K562 (cell line): ENCODE results near the gene ASCC3. TPM values are rescaled to one million over a fixed set of nuclear protein-coding genes. Genes with fewer than 3 reads are reported as not detected.

Source experiments
- ATAC-seq: fragments of 200-7000 bp; cut with Tn5 transposase; 3 replicates; pipeline ENCODE4 v1.9.1; 2020; ENCODE audit warnings: moderate library complexity
- BruUV-seq: library from RNA; stranded (reverse); fragments of 400-500 nt; replicated peaks from 2 replicates; lab custom pipeline; 2021; lab: Mats Ljungman, UMichigan
- CTCF ChIA-PET: fragments of 300-600 bp; formaldehyde crosslinking; extraction: SDS; loops from one replicate; lab custom pipeline; 2021; ENCODE audit warnings: low intra/inter-chr PET ratio; lab: Yijun Ruan, JAX
- POLR2A ChIA-PET: fragments of 300-600, 350-650 bp; sonication (Branson Sonifier 250); formaldehyde crosslinking; extraction: SDS; loops from one replicate; lab custom pipeline; 2021; ENCODE audit warnings: antibody characterized with exemption, inconsistent platforms; lab: Yijun Ruan, JAX
- DNase-seq, 4 experiments: peaks; one replicate each; pipeline versions ENCODE4 v3.0.0 to v3.0.0-alpha.2; 2011 to 2018; ENCODE audit warnings: low spot score in 3 of 4, mixed read lengths in 3 of 4; ENCODE audit errors: extremely low read depth in 1 of 4
- FAIRE-seq: peaks from 2 replicates; lab custom pipeline; 2011; peaks lifted over from hg19 to GRCh38; lab: Jason Lieb, UNC
- H2AFZ ChIP-seq: 2 replicates; pipeline ENCODE4 v1.6.0; 2011; ENCODE audit warnings: low read depth, low read length, control low read depth, inconsistent platforms
- H3K27ac ChIP-seq: fragments of 200-600 bp; 3 replicates; pipeline ENCODE4 v1.8.0; 2011; ENCODE audit warnings: low read depth, mild to moderate bottlenecking, control low read depth, inconsistent platforms, low read length, moderate library complexity, mixed read lengths; ENCODE audit errors: extremely low read depth
- H3K27me3 ChIP-seq, 2 experiments: fragments of 300-600 bp in 1 of 2; 2 replicates in 1 of 2; 3 replicates in 1 of 2; pipeline versions ENCODE4 v1.6.0 to v1.8.0; 2011; ENCODE audit warnings: inconsistent platforms in 2 of 2, low read length in 2 of 2, mild to moderate bottlenecking in 1 of 2, mixed read lengths in 1 of 2, moderate library complexity in 1 of 2; ENCODE audit not compliant: control insufficient read depth in 2 of 2, insufficient read depth in 2 of 2
- H3K36me3 ChIP-seq: fragments of 300-600 bp; 3 replicates; pipeline ENCODE4 v1.8.0; 2011; ENCODE audit warnings: mild to moderate bottlenecking, low read length, inconsistent platforms; ENCODE audit not compliant: control insufficient read depth, insufficient read depth
- H3K4me1 ChIP-seq, 2 experiments: fragments of 200-600 bp in 1 of 2; replicated peaks in 1 of 2; 2 replicates in 1 of 2; 3 replicates in 1 of 2; pipeline versions ENCODE4 v1.5.1 to v1.8.0; 2011; ENCODE audit warnings: inconsistent platforms in 2 of 2, low read length in 2 of 2, mild to moderate bottlenecking in 1 of 2, mixed read lengths in 1 of 2, moderate library complexity in 1 of 2; ENCODE audit not compliant: control insufficient read depth in 2 of 2, insufficient read depth in 2 of 2
- H3K4me2 ChIP-seq: 2 replicates; pipeline ENCODE4 v1.6.1; 2011; ENCODE audit warnings: low read length, control low read depth, inconsistent platforms, mixed read lengths; ENCODE audit not compliant: insufficient read depth
- H3K4me3 ChIP-seq: fragments of 200-600 bp; sonication (generic), shearing (Covaris generic); 2 replicates; pipeline ENCODE4 v1.5.1; 2016; ENCODE audit warnings: control low read depth, inconsistent platforms
- H3K79me2 ChIP-seq: fragments of 200-600 bp; 3 replicates; pipeline ENCODE4 v1.8.0; 2011; ENCODE audit warnings: low read length, inconsistent platforms; ENCODE audit not compliant: control insufficient read depth, insufficient read depth
- H3K9ac ChIP-seq, 2 experiments: 2 replicates each; pipeline versions ENCODE4 v1.6.0 to v1.6.1; 2011; ENCODE audit warnings: low read depth in 2 of 2, low read length in 2 of 2, control low read depth in 1 of 2, inconsistent platforms in 1 of 2, mild to moderate bottlenecking in 1 of 2, mixed read lengths in 1 of 2; ENCODE audit not compliant: insufficient read depth in 1 of 2
- H3K9me1 ChIP-seq: one replicate; pipeline ENCODE4 v1.6.0; 2011; ENCODE audit warnings: inconsistent platforms, mild to moderate bottlenecking, low read length, moderate library complexity; ENCODE audit not compliant: control insufficient read depth, insufficient read depth
- H3K9me3 ChIP-seq: replicated peaks from 2 replicates; pipeline ENCODE4 v1.5.1; 2011; ENCODE audit warnings: low read depth, low read length, inconsistent platforms; ENCODE audit not compliant: control insufficient read depth, insufficient read depth
- H4K20me1 ChIP-seq: replicated peaks from 2 replicates; pipeline ENCODE4 v1.6.1; 2011; ENCODE audit warnings: low read length, inconsistent platforms, mixed read lengths; ENCODE audit not compliant: control insufficient read depth, insufficient read depth
- ARID1B ChIP-seq: fragments of 450-650 bp; IDR thresholded peaks from 2 replicates; pipeline ENCODE4 v1.6.1; 2016; ENCODE audit warnings: antibody characterized with exemption, mild to moderate bottlenecking, inconsistent platforms
- CBX2 ChIP-seq: fragments of 200-600 bp; sonication (generic); IDR thresholded peaks from one replicate; pipeline ENCODE4 v1.6.1; 2012; ENCODE audit warnings: mild to moderate bottlenecking, low read length, inconsistent platforms; ENCODE audit not compliant: insufficient read depth, poor library complexity, severe bottlenecking
- CHD1 ChIP-seq: fragments of 200-600 bp; sonication (generic); IDR thresholded peaks from one replicate; pipeline ENCODE4 v1.6.1; 2012; ENCODE audit warnings: mild to moderate bottlenecking, moderate library complexity, low read length, inconsistent platforms
- CHD4 ChIP-seq: fragments of 200-600 bp; sonication (generic); IDR thresholded peaks from 3 replicates; pipeline ENCODE4 v1.6.1; 2012; ENCODE audit warnings: low read depth, mild to moderate bottlenecking, mixed read lengths, low read length, inconsistent platforms; ENCODE audit not compliant: insufficient read depth, insufficient replicate concordance, poor library complexity, severe bottlenecking
- CREBBP ChIP-seq: IDR thresholded peaks from one replicate; pipeline ENCODE4 v1.6.1; 2012; ENCODE audit warnings: low read depth, mild to moderate bottlenecking, control low read depth, inconsistent platforms, low read length
- ETV5 ChIP-seq: sonication (generic); formaldehyde crosslinking; IDR thresholded peaks from 2 replicates; pipeline ENCODE4 v1.4.0; 2020; ENCODE audit warnings: low read depth, mild to moderate bottlenecking, missing genetic modification reagents
- FOXP1 ChIP-seq: sonication (generic); formaldehyde crosslinking; IDR thresholded peaks from 2 replicates; pipeline ENCODE4 v1.8.0; 2022; ENCODE audit warnings: mild to moderate bottlenecking, missing genetic modification reagents
- GABPA ChIP-seq: fragments of 200-800 bp; sonication (Bioruptor generic); conservative IDR thresholded peaks from 2 replicates; pipeline ENCODE4 v1.6.1; 2016; ENCODE audit warnings: low read depth, missing genetic modification characterization, missing compliant biosample characterization
- GMEB1 ChIP-seq: fragments of 250-450 bp; sonication (Bioruptor Pico); IDR thresholded peaks from 2 replicates; pipeline ENCODE4 v1.4.0; 2020; ENCODE audit warnings: mild to moderate bottlenecking
- GTF2E2 ChIP-seq: fragments of 200-800 bp; sonication (Bioruptor generic); IDR thresholded peaks from 2 replicates; pipeline ENCODE4 v1.6.1; 2016; ENCODE audit warnings: missing genetic modification characterization, missing compliant biosample characterization
- ILF3 ChIP-seq: fragments of 450-650 bp; IDR thresholded peaks from 2 replicates; pipeline ENCODE4 v1.6.1; 2018; ENCODE audit warnings: antibody characterized with exemption, mild to moderate bottlenecking, moderate library complexity, borderline replicate concordance
- KLF1 ChIP-seq: fragments of 450-650 bp; IDR thresholded peaks from 2 replicates; pipeline ENCODE4 v1.6.1; 2016; ENCODE audit warnings: missing genetic modification characterization, missing compliant biosample characterization
- KLF10 ChIP-seq: fragments of 250-450 bp; sonication (Bioruptor Pico); IDR thresholded peaks from 2 replicates; pipeline ENCODE4 v1.6.1; 2021; ENCODE audit warnings: matching md5 sums
- SMARCC2 ChIP-seq: fragments of 450-650 bp; IDR thresholded peaks from 2 replicates; pipeline ENCODE4 v1.6.1; 2017; ENCODE audit warnings: antibody characterized with exemption, moderate library complexity, mild to moderate bottlenecking, low read depth
- THRB ChIP-seq: fragments of 450-650 bp; formaldehyde crosslinking; conservative IDR thresholded peaks from 2 replicates; pipeline ENCODE4 v1.4.0; 2022; ENCODE audit warnings: mild to moderate bottlenecking, missing genetic modification characterization
- WGBS: fragments of 100-300 bp; shearing (Covaris generic); methylation state at CpG from one replicate; pipeline ENCODE4 v1.1.6; 2016; ENCODE audit warnings: low coverage, mixed read lengths; ENCODE audit not compliant: insufficient coverage; ENCODE audit errors: missing lambda C conversion rate; 5-methylcytosine and 5-hydroxymethylcytosine counted together
- in situ Hi-C: fragments of 300-500 bp; cut with MboI; formaldehyde crosslinking; loops from 4 replicates; pipeline ENCODE4 v1.15.0; 2018; ENCODE audit warnings: inconsistent platforms, mixed read lengths
- intact Hi-C: fragments of 100-400 bp; cut with micrococcal nuclease; formaldehyde crosslinking; loops from 2 replicates; pipeline ENCODE4 v1.14.2; 2022
- polyA plus RNA-seq, 8 experiments: library from polyadenylated mRNA; depleted of rRNA in 4 of 8; stranded (reverse) in 5 of 8; unstranded in 3 of 8; fragments of >200 nt; fragmentation: Nextera tagmentation in 2 of 8; fragmentation: Illumina TruSeq in 1 of 8; extraction: Ambion mirVana in 2 of 8; extraction: Trizol in 1 of 8; gene quantifications; 2 replicates each; pipeline versions ENCODE4 v1.2.1 to v1.2.3, GENCODE V29; 2011 to 2014; ENCODE audit warnings: inconsistent platforms in 1 of 8, missing spikeins in 1 of 8
- total RNA-seq, 7 experiments: library from RNA; depleted of rRNA in 6 of 7; stranded (reverse); fragments of >200 nt in 6 of 7; fragmentation: Illumina TruSeq in 2 of 7; extraction: Trizol in 2 of 7; gene quantifications; 2 replicates each; pipeline versions ENCODE4 v1.2.1 to v1.2.3, GENCODE V29; 2011 to 2021; ENCODE audit warnings: low replicate concordance in 1 of 7
- TF ChIP-seq, protein P1 (sequence below): fragments of 250-450 bp; sonication (Bioruptor Pico); IDR thresholded peaks from 2 replicates; pipeline ENCODE4 v1.5.0; 2021

The ASCC3 gene
- total and polyA plus RNA-seq, 9 of the 15 experiments (the other 6 are each of a cell fraction or from before 2014, with no cell fraction given) = 16.1 to 56.1 (median 33.9) TPM

DNA sequence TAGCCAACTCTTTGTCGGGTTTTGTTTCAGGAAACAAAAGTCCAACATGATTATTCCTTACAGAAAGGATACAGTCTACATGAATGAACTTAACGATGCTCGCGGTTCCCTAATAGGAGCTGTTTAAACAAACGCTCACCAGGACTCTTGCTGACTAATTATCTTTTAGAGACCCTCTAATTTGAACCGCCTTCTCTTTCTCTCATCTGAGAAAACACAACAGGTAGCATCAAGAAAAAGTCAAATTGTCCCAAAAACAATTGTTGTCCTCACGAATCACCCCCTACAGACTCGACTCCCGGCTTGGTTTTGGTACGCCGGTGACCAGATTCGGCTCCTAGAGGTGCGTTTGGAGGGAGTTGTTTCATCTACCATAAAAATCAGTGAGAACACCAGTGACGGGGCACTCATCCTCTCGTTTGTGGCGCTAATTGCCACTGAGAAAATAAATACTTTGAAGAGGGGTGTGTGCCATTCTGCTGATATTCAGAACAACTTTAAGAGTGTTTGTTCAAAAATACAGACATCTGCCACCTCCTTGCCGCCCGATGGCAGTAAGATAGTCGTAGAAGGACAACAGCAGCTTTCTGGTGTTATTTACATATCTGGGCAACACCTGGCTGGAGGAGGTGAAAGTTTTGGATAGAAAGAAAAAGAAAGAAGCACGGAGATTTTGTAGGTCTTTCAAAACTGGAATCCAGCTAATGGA, 415.3 kb downstream of the ASCC3 start:
- CTCF ChIA-PET = no interaction called here
- H3K27ac ChIP-seq = no peak overlapping the region
- no peaks in the 10 kb centered on the region for H3K9me1 ChIP-seq
- no peak overlapping the region for H3K4me3 ChIP-seq
- DNase-seq = no peak
- peaks cover 48 to 72% of the 10 kb centered on the region in 2 experiments for H3K27me3 ChIP-seq
- in situ Hi-C loops (no loop called here), intact Hi-C loops (no loop called here)
- H3K4me1 ChIP-seq = peaks cover 0 to 14% of the 10 kb centered on the region in 2 experiments; a peak in 1 of 5 replicates
- H4K20me1 ChIP-seq = no peaks in the 10 kb centered on the region
- H3K9ac ChIP-seq = no peak overlapping the region
- no peak overlapping the region for H3K4me2 ChIP-seq
- H3K9me3 ChIP-seq = no peaks in the 10 kb centered on the region
- no peak overlapping the region for H2AFZ ChIP-seq
- no peak for FAIRE-seq
- TF ChIP-seq ILF3 (no peak), GABPA (tag) (no peak), CHD4 (no peak), KLF1 (tag) (no peak), THRB (CRISPR knock-in tag) (no peak), CBX2 (no peak), CHD1 (no peak), KLF10 (no peak), SMARCC2 (no peak), GTF2E2 (no peak), ARID1B (no peak), FOXP1 (CRISPR knock-in tag) (no peak), ETV5 (no peak), CREBBP (no peak), GMEB1 (no peak)
- TF ChIP-seq, protein P1, sequence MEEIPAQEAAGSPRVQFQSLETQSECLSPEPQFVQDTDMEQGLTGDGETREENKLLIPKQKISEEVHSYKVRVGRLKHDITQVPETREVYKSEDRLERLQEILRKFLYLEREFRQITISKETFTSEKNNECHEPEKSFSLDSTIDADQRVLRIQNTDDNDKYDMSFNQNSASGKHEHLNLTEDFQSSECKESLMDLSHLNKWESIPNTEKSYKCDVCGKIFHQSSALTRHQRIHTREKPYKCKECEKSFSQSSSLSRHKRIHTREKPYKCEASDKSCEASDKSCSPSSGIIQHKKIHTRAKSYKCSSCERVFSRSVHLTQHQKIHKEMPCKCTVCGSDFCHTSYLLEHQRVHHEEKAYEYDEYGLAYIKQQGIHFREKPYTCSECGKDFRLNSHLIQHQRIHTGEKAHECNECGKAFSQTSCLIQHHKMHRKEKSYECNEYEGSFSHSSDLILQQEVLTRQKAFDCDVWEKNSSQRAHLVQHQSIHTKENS (CRISPR knock-in tag) = no peak
- no peak for ATAC-seq
- WGBS = 8% methylated on average over 20 of the region's 20 CpGs
- no TSS peak for BruUV-seq
- POLR2A ChIA-PET = interaction anchor here (0.6 to 1.1 kb wide), 2 partner anchors 100 to 290 kb away, joined by 3 to 4 read pairs; no protein-coding TSS in a partner anchor
- H3K79me2 ChIP-seq = no peaks in the 10 kb centered on the region
- no peaks in the 10 kb centered on the region for H3K36me3 ChIP-seq
